Smooth muscle cell (in vitro differentiated cells): ENCODE data around the gene ATP5PF. TPM values are rescaled to one million over a fixed set of nuclear protein-coding genes. Genes with fewer than 3 reads are reported as not detected.

Source experiments
- DNase-seq: peaks from one replicate; lab custom pipeline; 2025; ENCODE audit not compliant: unreplicated experiment; lab: John Stamatoyannopoulos, UW
- H2AFZ ChIP-seq: fragments of 200-600 bp; sonication (generic); 2 replicates; pipeline ENCODE4 v1.6.0; 2016; ENCODE audit warnings: antibody characterized with exemption, low read depth, mild to moderate bottlenecking
- H3F3A ChIP-seq: fragments of 200-600 bp; sonication (generic); 2 replicates; pipeline ENCODE4 v1.6.0; 2017; ENCODE audit warnings: antibody characterized with exemption, low read depth
- H3K27ac ChIP-seq: fragments of 200-600 bp; sonication (generic); 2 replicates; pipeline ENCODE4 v1.5.1; 2016; ENCODE audit warnings: low read depth, mild to moderate bottlenecking
- H3K27me3 ChIP-seq: fragments of 200-600 bp; sonication (generic); 2 replicates; pipeline ENCODE4 v1.6.1; 2016; ENCODE audit warnings: low read depth, mild to moderate bottlenecking
- H3K36me3 ChIP-seq: fragments of 200-600 bp; sonication (generic); 2 replicates; pipeline ENCODE4 v1.5.1; 2016; ENCODE audit warnings: low read depth
- H3K4me1 ChIP-seq: fragments of 200-600 bp; sonication (generic); 2 replicates; pipeline ENCODE4 v1.5.1; 2016; ENCODE audit warnings: low read depth
- H3K4me2 ChIP-seq: fragments of 200-600 bp; sonication (generic); 2 replicates; pipeline ENCODE4 v1.6.0; 2016; ENCODE audit warnings: mild to moderate bottlenecking
- H3K4me3 ChIP-seq: fragments of 200-600 bp; sonication (generic); 2 replicates; pipeline ENCODE4 v1.5.1; 2016; ENCODE audit warnings: mild to moderate bottlenecking
- H3K79me2 ChIP-seq: fragments of 200-600 bp; sonication (generic); 2 replicates; pipeline ENCODE4 v1.6.0; 2016; ENCODE audit warnings: low read depth, mild to moderate bottlenecking
- H3K9ac ChIP-seq: fragments of 200-600 bp; sonication (generic); 2 replicates; pipeline ENCODE4 v1.6.0; 2016; ENCODE audit warnings: low read depth
- H3K9me3 ChIP-seq: fragments of 200-600 bp; sonication (generic); replicated peaks from 2 replicates; pipeline ENCODE4 v1.5.1; 2016; ENCODE audit warnings: low read depth
- H4K20me1 ChIP-seq: fragments of 200-600 bp; sonication (generic); 2 replicates; pipeline ENCODE4 v1.6.0; 2016; ENCODE audit warnings: low read depth
- WGBS: methylation state at CpG from one replicate; pipeline ENCODE4 v1.1.7; 2016; ENCODE audit warnings: low lambda C conversion rate; 5-methylcytosine and 5-hydroxymethylcytosine counted together
- polyA plus RNA-seq: library from polyadenylated mRNA; unstranded; fragments of >200 nt; fragmentation: Nextera tagmentation; extraction: Ambion mirVana; gene quantifications from 2 replicates; pipeline ENCODE4 v1.2.1, GENCODE V29; 2016
- total RNA-seq: library from RNA; depleted of rRNA; stranded (reverse); fragments of >200 nt; gene quantifications from 2 replicates; pipeline ENCODE4 v1.2.3, GENCODE V29; 2014
- TF ChIP-seq, protein P1 (sequence below): fragments of 200-600 bp; sonication (generic); IDR thresholded peaks from 2 replicates; pipeline ENCODE4 v1.5.1; 2017; ENCODE audit warnings: borderline replicate concordance, mild to moderate bottlenecking, antibody characterized with exemption; ENCODE audit not compliant: insufficient read depth, poor library complexity, severe bottlenecking

The ATP5PF gene
- total and polyA plus RNA-seq, 2 experiments from 2014 or later, result 127 to 304 TPM

DNA sequence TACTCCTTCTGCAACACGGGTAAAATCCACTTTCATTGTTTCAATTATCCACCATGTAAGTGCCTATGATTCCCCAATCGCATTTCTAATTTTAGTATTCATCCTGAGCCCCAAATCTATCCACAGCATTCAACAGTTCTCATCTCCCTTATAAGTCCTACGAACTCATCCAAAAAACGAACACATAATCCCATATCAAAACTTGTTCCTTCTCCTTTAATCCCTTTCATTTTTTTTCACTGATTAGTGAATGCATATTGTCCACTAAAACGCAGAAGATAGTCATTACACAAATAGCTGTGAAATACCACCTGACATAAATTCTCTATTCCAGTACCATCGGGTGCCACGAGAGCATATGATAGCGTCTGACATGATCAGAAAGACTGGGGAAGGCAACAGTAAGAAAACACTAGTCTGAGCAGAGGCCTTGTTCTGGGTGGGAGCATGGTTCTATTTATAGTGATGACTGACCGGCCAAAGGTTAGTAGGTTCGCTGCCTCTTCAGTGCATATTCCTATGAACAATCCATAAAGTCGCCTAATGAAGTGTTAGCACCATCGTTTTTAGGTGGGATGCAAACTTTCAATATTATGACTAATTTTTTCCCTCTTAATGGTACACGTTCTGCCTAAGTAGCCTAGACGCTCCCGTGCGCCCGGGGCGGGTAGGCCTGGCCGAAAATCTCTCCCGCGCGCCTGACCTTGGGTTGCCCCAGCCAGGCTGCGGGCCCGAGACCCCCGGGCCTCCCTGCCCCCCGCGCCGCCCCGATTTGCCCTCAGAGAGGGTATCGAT, 648 bp downstream of the ATP5PF start:
- Histone ChIP-seq H3F3A (peaks cover 12% of the 10 kb centered on the region), H3K4me2 (peak overlapping the region; percentile 93), H3K27me3 (no peaks in the 10 kb centered on the region), H3K27ac (peak overlapping the region; percentile 97), H2AFZ (peak overlapping the region; percentile 89), H3K4me1 (peaks cover 16% of the 10 kb centered on the region), H3K79me2 (peaks cover 79% of the 10 kb centered on the region), H3K4me3 (peak overlapping the region; percentile 92), H3K9ac (peak overlapping the region; percentile 96), H4K20me1 (peaks cover 22% of the 10 kb centered on the region), H3K36me3 (peaks cover 5% of the 10 kb centered on the region), H3K9me3 (no peaks in the 10 kb centered on the region)
- TF ChIP-seq, protein P1, sequence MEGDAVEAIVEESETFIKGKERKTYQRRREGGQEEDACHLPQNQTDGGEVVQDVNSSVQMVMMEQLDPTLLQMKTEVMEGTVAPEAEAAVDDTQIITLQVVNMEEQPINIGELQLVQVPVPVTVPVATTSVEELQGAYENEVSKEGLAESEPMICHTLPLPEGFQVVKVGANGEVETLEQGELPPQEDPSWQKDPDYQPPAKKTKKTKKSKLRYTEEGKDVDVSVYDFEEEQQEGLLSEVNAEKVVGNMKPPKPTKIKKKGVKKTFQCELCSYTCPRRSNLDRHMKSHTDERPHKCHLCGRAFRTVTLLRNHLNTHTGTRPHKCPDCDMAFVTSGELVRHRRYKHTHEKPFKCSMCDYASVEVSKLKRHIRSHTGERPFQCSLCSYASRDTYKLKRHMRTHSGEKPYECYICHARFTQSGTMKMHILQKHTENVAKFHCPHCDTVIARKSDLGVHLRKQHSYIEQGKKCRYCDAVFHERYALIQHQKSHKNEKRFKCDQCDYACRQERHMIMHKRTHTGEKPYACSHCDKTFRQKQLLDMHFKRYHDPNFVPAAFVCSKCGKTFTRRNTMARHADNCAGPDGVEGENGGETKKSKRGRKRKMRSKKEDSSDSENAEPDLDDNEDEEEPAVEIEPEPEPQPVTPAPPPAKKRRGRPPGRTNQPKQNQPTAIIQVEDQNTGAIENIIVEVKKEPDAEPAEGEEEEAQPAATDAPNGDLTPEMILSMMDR, result no peak
- no peak for DNase-seq
- 8% methylated on average over 30 of the region's 30 CpGs for WGBS

DNA sequence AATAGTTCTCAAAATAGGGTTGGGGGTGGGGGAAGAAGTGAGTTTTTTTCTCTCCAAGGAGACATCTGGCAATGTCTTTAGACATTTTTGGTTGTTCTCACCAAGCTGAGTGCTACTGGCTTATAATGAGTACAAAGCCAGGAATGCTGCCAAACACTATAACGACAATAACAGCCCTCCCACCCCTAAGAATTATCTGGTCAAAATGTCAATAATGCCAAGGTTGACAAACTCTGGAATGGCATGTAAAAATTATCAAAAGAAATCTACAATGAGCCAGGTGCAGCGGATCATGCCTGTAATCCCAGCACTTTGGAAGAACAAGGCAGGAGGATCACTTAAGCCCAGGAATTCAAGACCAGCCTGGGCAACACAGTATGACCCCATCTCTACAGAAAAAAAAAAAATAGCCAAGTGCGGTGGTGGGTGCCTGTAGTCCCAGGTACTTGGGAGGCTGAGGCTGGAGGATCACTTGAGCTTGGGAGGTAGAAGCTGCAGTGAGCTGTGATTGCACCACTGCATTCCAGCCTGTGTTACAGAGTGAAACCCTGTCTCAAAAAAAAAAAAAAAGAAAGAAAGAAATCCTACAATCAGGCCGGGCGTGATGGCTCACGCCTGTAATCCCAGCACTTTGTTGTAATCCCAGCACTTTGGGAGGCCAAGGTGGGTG, 2.5 kb downstream of the ATP5PF start:
- Histone ChIP-seq H3K27ac (peak overlapping the region; percentile 14), H3K79me2 (peaks cover 66% of the 10 kb centered on the region), H2AFZ (no peak overlapping the region), H3K4me1 (peaks cover 16% of the 10 kb centered on the region), H3F3A (peaks cover 15% of the 10 kb centered on the region), H3K9ac (no peak overlapping the region), H4K20me1 (peaks cover 22% of the 10 kb centered on the region), H3K4me3 (no peak overlapping the region), H3K36me3 (peaks cover 15% of the 10 kb centered on the region), H3K4me2 (no peak overlapping the region), H3K9me3 (no peaks in the 10 kb centered on the region), H3K27me3 (no peaks in the 10 kb centered on the region)
- no peak for DNase-seq
- TF ChIP-seq, protein P1, result no peak
- 96% methylated on average over 6 of the region's 6 CpGs for WGBS

DNA sequence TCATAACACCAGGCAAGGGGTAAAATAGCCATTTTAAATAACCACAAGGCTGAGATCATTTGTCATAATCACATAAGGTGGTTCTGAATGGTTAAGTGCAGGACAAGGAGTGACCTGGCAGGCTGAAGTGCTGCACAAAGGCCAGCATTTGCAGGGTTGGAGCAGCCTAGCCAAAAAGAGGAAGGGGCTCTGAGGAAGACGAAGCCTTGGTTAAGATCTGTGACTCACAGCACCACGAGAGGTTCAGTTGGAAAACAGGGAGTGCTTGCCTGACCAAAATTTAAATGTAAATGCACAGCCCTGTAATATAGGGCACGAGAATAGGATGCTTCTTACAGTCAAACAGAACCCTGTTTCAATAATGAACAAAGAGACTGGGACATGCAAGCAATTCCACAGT, 12.1 kb downstream of the ATP5PF start:
- Histone ChIP-seq H3K27ac (no peak overlapping the region), H4K20me1 (peaks cover 18% of the 10 kb centered on the region), H3K4me3 (no peak overlapping the region), H3K9ac (no peak overlapping the region), H3K9me3 (no peaks in the 10 kb centered on the region), H3K4me1 (no peaks in the 10 kb centered on the region), H3F3A (no peaks in the 10 kb centered on the region), H3K36me3 (peaks cover 26% of the 10 kb centered on the region), H3K27me3 (no peaks in the 10 kb centered on the region), H3K79me2 (no peaks in the 10 kb centered on the region), H2AFZ (no peak overlapping the region), H3K4me2 (no peak overlapping the region)
- TF ChIP-seq, protein P1, result no peak
- 93% methylated on average over 3 of the region's 3 CpGs for WGBS
- DNase-seq, result no peak
